SK-N-SH (cell line): ENCODE data around the gene MCRIP2. TPM values are rescaled to one million over a fixed set of nuclear protein-coding genes. Genes with fewer than 3 reads are reported as not detected.

Experiments
- CTCF ChIA-PET: fragments of 300-600, 350-600 bp; formaldehyde crosslinking; extraction: SDS; loops from one replicate; lab custom pipeline; 2021; lab: Yijun Ruan, JAX
- POLR2A ChIA-PET: fragments of 350-600 bp; sonication (Branson Sonifier 250); formaldehyde crosslinking; extraction: SDS; loops from one replicate; lab custom pipeline; 2020; ENCODE audit warnings: antibody characterized with exemption, inconsistent platforms; lab: Yijun Ruan, JAX
- DNase-seq: peaks from one replicate; pipeline ENCODE4 v3.0.0; 2012
- H2AFZ ChIP-seq: fragments of 200-600 bp; sonication (generic); 2 replicates; pipeline ENCODE4 v1.8.1; 2016; ENCODE audit warnings: antibody characterized with exemption, mild to moderate bottlenecking, low read depth
- H3F3A ChIP-seq: fragments of 200-600 bp; sonication (generic); replicated peaks from 2 replicates; pipeline ENCODE3; 2016; ENCODE audit warnings: antibody characterized with exemption, mild to moderate bottlenecking; ENCODE audit not compliant: insufficient read depth
- H3K27ac ChIP-seq, 2 experiments: fragments of 200-500 bp in 1 of 2; fragments of 200-600 bp in 1 of 2; sonication (Bioruptor generic) in 1 of 2; sonication (generic), shearing (Covaris generic) in 1 of 2; 2 replicates each; pipeline versions ENCODE4 v1.5.1 to v1.6.1; 2014 to 2016; ENCODE audit warnings: low read depth in 2 of 2, inconsistent platforms in 1 of 2, low read length in 1 of 2, mild to moderate bottlenecking in 1 of 2, mixed read lengths in 1 of 2
- H3K27me3 ChIP-seq: fragments of 200-600 bp; sonication (generic), shearing (Covaris generic); 2 replicates; pipeline ENCODE4 v1.6.1; 2016; ENCODE audit warnings: mixed run types; ENCODE audit not compliant: insufficient read depth
- H3K36me3 ChIP-seq, 2 experiments: fragments of 200-500 bp in 1 of 2; fragments of 200-600 bp in 1 of 2; sonication (Bioruptor generic) in 1 of 2; sonication (generic) in 1 of 2; replicated peaks in 1 of 2; 2 replicates each; pipeline versions ENCODE3 to v1.5.1; 2014 to 2016; ENCODE audit warnings: low read length in 1 of 2, mild to moderate bottlenecking in 1 of 2; ENCODE audit not compliant: insufficient read depth in 2 of 2, control insufficient read depth in 1 of 2
- H3K4me1 ChIP-seq, 2 experiments: fragments of 200-500 bp in 1 of 2; fragments of 200-600 bp in 1 of 2; sonication (Bioruptor generic) in 1 of 2; sonication (generic), shearing (Covaris generic) in 1 of 2; 2 replicates each; pipeline versions ENCODE4 v1.5.1 to v1.6.1; 2014 to 2016; ENCODE audit warnings: low read depth in 1 of 2, low read length in 1 of 2, mixed run types in 1 of 2; ENCODE audit not compliant: insufficient read depth in 2 of 2, control insufficient read depth in 1 of 2
- H3K4me2 ChIP-seq: fragments of 200-600 bp; sonication (generic), shearing (Covaris generic); 2 replicates; pipeline ENCODE4 v1.6.1; 2017; ENCODE audit warnings: mixed run types
- H3K4me3 ChIP-seq, 2 experiments: fragments of 200-500 bp in 1 of 2; fragments of 200-600 bp in 1 of 2; sonication (Bioruptor generic) in 1 of 2; sonication (generic), shearing (Covaris generic) in 1 of 2; 2 replicates each; pipeline versions ENCODE4 v1.5.1 to v1.8.1; 2014 to 2016; ENCODE audit warnings: low read depth in 2 of 2, inconsistent platforms in 1 of 2, low read length in 1 of 2, mild to moderate bottlenecking in 1 of 2, mixed read lengths in 1 of 2, moderate library complexity in 1 of 2
- H3K79me2 ChIP-seq: fragments of 200-600 bp; sonication (generic); 2 replicates; pipeline ENCODE4 v1.8.1; 2017; ENCODE audit warnings: mild to moderate bottlenecking; ENCODE audit not compliant: insufficient read depth
- H3K9ac ChIP-seq: fragments of 200-600 bp; sonication (generic); 2 replicates; pipeline ENCODE4 v1.6.1; 2017; ENCODE audit warnings: mixed run types
- H3K9me2 ChIP-seq: fragments of 200-600 bp; sonication (generic); 2 replicates; pipeline ENCODE4 v1.6.1; 2017; ENCODE audit warnings: mixed run types
- H3K9me3 ChIP-seq: fragments of 200-600 bp; sonication (generic); 2 replicates; pipeline ENCODE4 v1.6.1; 2017; ENCODE audit warnings: mixed run types, mild to moderate bottlenecking, moderate library complexity
- H4K20me1 ChIP-seq: fragments of 200-600 bp; sonication (generic); 2 replicates; pipeline ENCODE4 v1.6.1; 2017; ENCODE audit warnings: mild to moderate bottlenecking, mixed run types; ENCODE audit not compliant: insufficient read depth
- GABPA ChIP-seq: IDR thresholded peaks from 2 replicates; pipeline ENCODE4 v1.4.0; 2012; ENCODE audit warnings: low read depth, mild to moderate bottlenecking
- MXI1 ChIP-seq: IDR thresholded peaks from 2 replicates; pipeline ENCODE4 v1.6.1; 2012; ENCODE audit warnings: mild to moderate bottlenecking, low read depth, low read length, improper control_type of control experiment
- NFIC ChIP-seq: IDR thresholded peaks from 2 replicates; pipeline ENCODE4 v1.4.0; 2012; ENCODE audit warnings: borderline replicate concordance
- RAD21 ChIP-seq: IDR thresholded peaks from 2 replicates; pipeline ENCODE4 v1.6.1; 2012; ENCODE audit warnings: mild to moderate bottlenecking, low read length
- RXRA ChIP-seq: IDR thresholded peaks from 2 replicates; pipeline ENCODE4 v1.4.0; 2012; ENCODE audit warnings: low read depth, mild to moderate bottlenecking, borderline replicate concordance
- YY1 ChIP-seq: IDR thresholded peaks from 2 replicates; pipeline ENCODE4 v1.4.0; 2012; ENCODE audit warnings: low read depth, mild to moderate bottlenecking
- WGBS: methylation state at CpG from one replicate; pipeline ENCODE4 v1.1.6; 2017; ENCODE audit warnings: low lambda C conversion rate; 5-methylcytosine and 5-hydroxymethylcytosine counted together
- polyA plus RNA-seq, 3 experiments: library from polyadenylated mRNA; depleted of rRNA; stranded (reverse); fragments of >200 nt; gene quantifications; 2 replicates each; pipeline ENCODE4 v1.2.3, GENCODE V29; 2012
- TF ChIP-seq, protein P1 (sequence below): IDR thresholded peaks from 2 replicates; pipeline ENCODE4 v1.6.1; 2012; ENCODE audit warnings: mild to moderate bottlenecking, low read depth, low read length, moderate library complexity
- TF ChIP-seq, protein P2 (sequence below): fragments of 200-600 bp; sonication (generic); IDR thresholded peaks from 2 replicates; pipeline ENCODE4 v1.6.1; 2017; ENCODE audit warnings: antibody characterized with exemption, mild to moderate bottlenecking, moderate library complexity
- TF ChIP-seq, protein P3 (sequence below): IDR thresholded peaks from 2 replicates; pipeline ENCODE4 v1.4.0; 2012; ENCODE audit warnings: low read depth

The MCRIP2 gene
- polyA plus RNA-seq, 1 of the 3 experiments (the other 2 are of a cell fraction), result 36.9 TPM

DNA sequence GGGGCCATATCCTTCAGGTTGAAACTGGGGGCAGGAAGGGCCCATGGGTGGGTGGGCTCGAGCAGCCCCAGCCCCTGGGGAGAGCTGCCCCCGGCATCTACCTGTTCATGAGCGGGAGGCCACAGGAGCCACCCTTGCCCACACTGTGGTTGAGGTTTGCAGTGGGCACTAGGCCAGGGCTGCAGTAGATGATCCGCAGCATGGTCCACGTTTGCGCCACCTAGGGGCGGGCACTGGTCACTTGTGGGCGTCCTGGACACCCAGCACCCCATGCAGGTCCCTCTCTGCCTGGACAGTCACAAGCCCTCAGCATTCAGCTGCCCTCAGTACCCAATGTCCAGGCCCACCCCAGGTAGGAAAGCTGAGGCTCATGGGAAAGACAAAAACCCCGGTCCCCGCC lies 44.3 kb downstream of the MCRIP2 start:
- 94% methylated on average over 2 of the region's 10 CpGs for WGBS
- POLR2A ChIA-PET, result no interaction called here

DNA sequence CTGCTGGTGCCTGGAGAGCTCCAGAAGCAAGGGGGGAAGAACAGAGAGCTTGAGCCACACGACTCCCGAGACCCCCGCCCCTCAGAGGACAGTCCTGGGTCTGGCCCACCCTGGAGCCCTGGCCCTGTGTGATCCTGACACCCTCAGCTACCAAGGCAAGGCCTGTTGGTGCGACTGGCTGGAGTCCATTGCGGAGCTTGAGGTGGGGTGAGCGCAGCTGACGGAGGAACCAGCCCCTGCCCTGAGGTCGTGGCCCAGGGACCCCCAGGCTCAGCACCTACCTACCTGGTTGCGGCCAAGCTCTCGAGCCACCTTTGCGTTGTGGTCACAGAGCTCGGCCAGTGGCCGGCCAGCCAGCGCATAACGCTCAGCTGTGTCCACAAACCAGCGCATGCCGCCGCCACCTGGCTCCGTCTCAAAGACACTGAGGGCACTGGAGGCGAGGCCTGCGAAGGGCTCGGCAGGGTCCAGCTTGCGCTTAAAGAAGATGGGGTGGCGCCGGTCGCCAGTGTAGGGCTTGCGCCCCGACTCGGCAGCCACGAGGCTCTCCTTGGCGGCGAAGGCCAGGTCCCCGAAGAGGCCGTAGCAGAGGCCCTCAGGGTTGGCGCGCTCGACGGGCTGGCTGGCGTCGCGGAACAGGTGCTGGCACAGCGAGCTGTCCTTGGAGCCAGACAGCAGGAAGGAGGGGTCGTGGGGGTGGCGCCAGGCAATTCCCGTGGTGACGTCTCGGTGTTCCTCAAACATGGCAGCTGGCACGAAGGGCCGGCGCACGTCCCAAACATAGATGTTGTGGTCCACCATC lies 45.0 kb downstream of the MCRIP2 start:
- H3K4me3 ChIP-seq, result no peak overlapping the region
- H3K27me3 ChIP-seq, result no peaks in the 10 kb centered on the region
- H3K9ac ChIP-seq, result no peak overlapping the region
- ChIA-PET CTCF (interaction anchor here (0.6 to 5.9 kb wide), 18 partner anchors 10 to 355 kb away, joined by 3 to 38 read pairs (median 4); partner anchors contain the start of genes ANTKMT, RHBDL1 and RHOT2), POLR2A (no interaction called here)
- H3K36me3 ChIP-seq, result peaks cover 11 to 34% of the 10 kb centered on the region in 2 experiments
- H3K4me2 ChIP-seq, result no peak overlapping the region
- 98% methylated on average over 33 of the region's 51 CpGs for WGBS
- no peak for DNase-seq
- H3K27ac ChIP-seq, result no peak overlapping the region
- peaks cover 33% of the 10 kb centered on the region for H3K79me2 ChIP-seq
- peaks cover 4% of the 10 kb centered on the region for H3F3A ChIP-seq
- H3K9me2 ChIP-seq, result no peaks in the 10 kb centered on the region
- TF ChIP-seq, protein P1, sequence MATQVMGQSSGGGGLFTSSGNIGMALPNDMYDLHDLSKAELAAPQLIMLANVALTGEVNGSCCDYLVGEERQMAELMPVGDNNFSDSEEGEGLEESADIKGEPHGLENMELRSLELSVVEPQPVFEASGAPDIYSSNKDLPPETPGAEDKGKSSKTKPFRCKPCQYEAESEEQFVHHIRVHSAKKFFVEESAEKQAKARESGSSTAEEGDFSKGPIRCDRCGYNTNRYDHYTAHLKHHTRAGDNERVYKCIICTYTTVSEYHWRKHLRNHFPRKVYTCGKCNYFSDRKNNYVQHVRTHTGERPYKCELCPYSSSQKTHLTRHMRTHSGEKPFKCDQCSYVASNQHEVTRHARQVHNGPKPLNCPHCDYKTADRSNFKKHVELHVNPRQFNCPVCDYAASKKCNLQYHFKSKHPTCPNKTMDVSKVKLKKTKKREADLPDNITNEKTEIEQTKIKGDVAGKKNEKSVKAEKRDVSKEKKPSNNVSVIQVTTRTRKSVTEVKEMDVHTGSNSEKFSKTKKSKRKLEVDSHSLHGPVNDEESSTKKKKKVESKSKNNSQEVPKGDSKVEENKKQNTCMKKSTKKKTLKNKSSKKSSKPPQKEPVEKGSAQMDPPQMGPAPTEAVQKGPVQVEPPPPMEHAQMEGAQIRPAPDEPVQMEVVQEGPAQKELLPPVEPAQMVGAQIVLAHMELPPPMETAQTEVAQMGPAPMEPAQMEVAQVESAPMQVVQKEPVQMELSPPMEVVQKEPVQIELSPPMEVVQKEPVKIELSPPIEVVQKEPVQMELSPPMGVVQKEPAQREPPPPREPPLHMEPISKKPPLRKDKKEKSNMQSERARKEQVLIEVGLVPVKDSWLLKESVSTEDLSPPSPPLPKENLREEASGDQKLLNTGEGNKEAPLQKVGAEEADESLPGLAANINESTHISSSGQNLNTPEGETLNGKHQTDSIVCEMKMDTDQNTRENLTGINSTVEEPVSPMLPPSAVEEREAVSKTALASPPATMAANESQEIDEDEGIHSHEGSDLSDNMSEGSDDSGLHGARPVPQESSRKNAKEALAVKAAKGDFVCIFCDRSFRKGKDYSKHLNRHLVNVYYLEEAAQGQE, result no peak
- TF ChIP-seq MXI1, result no peak
- TF ChIP-seq YY1, result no peak
- no peak for TF ChIP-seq NFIC
- TF ChIP-seq RAD21, result no peak
- no peak for TF ChIP-seq RXRA
- peaks cover 13% of the 10 kb centered on the region for H4K20me1 ChIP-seq
- no peaks in the 10 kb centered on the region for H3K9me3 ChIP-seq
- no peak overlapping the region for H2AFZ ChIP-seq
- H3K4me1 ChIP-seq, result peaks cover 12 to 52% of the 10 kb centered on the region in 2 experiments; a peak in 3 of 4 replicates

More for the DNA sequence above, 44.3 kb downstream of the MCRIP2 start:
- no peaks in the 10 kb centered on the region for H3K9me3 ChIP-seq
- CTCF ChIA-PET, result interaction anchor here (0.6 to 5.9 kb wide), 18 partner anchors 9 to 356 kb away, joined by 3 to 38 read pairs (median 4); partner anchors contain the start of genes ANTKMT, RHBDL1 and RHOT2
- peaks cover 5% of the 10 kb centered on the region for H3F3A ChIP-seq
- peaks cover 40% of the 10 kb centered on the region for H3K79me2 ChIP-seq
- no peak overlapping the region for H3K9ac ChIP-seq
- peak; percentile 84 for DNase-seq
- TF ChIP-seq, protein P2, sequence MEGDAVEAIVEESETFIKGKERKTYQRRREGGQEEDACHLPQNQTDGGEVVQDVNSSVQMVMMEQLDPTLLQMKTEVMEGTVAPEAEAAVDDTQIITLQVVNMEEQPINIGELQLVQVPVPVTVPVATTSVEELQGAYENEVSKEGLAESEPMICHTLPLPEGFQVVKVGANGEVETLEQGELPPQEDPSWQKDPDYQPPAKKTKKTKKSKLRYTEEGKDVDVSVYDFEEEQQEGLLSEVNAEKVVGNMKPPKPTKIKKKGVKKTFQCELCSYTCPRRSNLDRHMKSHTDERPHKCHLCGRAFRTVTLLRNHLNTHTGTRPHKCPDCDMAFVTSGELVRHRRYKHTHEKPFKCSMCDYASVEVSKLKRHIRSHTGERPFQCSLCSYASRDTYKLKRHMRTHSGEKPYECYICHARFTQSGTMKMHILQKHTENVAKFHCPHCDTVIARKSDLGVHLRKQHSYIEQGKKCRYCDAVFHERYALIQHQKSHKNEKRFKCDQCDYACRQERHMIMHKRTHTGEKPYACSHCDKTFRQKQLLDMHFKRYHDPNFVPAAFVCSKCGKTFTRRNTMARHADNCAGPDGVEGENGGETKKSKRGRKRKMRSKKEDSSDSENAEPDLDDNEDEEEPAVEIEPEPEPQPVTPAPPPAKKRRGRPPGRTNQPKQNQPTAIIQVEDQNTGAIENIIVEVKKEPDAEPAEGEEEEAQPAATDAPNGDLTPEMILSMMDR, result peak; percentile 66
- TF ChIP-seq GABPA, result no peak
- TF ChIP-seq, protein P3, sequence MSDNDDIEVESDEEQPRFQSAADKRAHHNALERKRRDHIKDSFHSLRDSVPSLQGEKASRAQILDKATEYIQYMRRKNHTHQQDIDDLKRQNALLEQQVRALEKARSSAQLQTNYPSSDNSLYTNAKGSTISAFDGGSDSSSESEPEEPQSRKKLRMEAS, result peak; percentile 41; the same call in 1 of the 2 replicates
- H3K27ac ChIP-seq, result peak overlapping the region in 1 of 2 experiments; percentile 47; a peak in 1 of 4 replicates
- peaks cover 13 to 59% of the 10 kb centered on the region in 2 experiments; a peak in 3 of 4 replicates for H3K4me1 ChIP-seq
- H3K36me3 ChIP-seq, result peaks cover 13 to 39% of the 10 kb centered on the region in 2 experiments
- peaks cover 20% of the 10 kb centered on the region for H4K20me1 ChIP-seq
- no peaks in the 10 kb centered on the region for H3K9me2 ChIP-seq
- peak overlapping the region; percentile 37; the same call in 1 of the 2 replicates for H3K4me2 ChIP-seq
- H3K4me3 ChIP-seq, result no peak overlapping the region
- H3K27me3 ChIP-seq, result no peaks in the 10 kb centered on the region
- no peak overlapping the region for H2AFZ ChIP-seq
